Measurements from ENCODE around the gene ZNF577.
"Not testable (repeated sequence)": the region's sequence is repeated elsewhere in the genome, so short reads cannot be mapped to it uniquely, and the experiment has no call there.

Gene ZNF577

DNA sequence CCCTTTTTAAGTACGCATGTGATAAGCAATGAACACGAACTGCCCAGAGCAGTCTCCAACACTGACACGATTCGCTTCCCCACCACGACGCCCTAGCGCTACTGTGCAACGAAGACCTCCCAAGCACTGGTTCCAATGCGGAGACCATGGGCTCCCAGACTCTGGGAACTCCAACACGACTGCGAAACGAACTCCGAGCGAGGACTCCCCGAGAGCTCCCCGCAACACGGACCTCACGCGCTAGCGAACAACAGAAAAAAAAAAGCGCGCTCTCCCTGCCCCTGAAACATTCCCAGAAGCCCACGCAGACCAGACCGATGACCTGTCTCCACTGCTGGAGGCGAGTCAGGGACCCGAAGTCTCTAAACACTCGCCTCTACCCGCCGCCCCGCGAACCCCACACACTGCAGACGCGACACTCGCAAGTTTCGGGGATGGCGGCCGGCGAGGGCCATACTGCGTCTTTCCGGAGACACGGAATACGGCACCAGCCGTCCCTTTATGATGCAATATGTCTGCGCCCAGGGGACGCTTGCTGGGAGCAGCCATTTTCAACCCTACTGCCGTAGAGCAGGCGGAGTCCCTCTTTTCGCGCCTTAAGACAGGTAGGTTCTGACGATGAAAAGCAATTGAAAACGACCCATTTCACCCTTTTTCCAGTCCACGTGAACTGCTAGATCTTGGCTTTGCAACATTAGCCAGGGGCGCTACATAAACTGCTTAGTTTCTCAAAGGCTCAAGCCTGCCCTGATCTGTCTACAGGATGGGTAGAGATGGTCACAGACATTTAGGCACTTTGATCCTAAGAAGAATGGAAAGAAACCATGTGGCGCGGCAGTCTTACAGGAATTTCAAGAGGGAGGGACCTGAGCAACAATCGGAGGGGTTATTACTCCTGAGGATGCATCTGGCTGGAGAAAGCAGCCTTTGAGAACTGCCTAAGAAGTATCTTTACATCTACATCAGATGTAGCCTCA lies at the start of gene ZNF577:
TSS of gene ZNF577 (minus strand) at position 430 of the 977 bp plus-strand sequence. CDS start 7,569 bp downstream, outside the sequence.
- H3K27ac ChIP-seq (ENCODE audit: low read depth, low read length), result peak within 1 kb of the TSS; percentile 67
- H3K4me1 ChIP-seq (ENCODE audit: insufficient read depth, low read length), result peaks cover 8% of the 10 kb centered on the region
- peak within 1 kb of the TSS; percentile 68 to 80 for H3K4me3 ChIP-seq (ENCODE audit: low read depth in 1 of 2, low read length in 2 of 2)
- peak within 1 kb of the TSS; percentile 79 for H3K9ac ChIP-seq (ENCODE audit: low read length)
- H3K36me3 ChIP-seq (ENCODE audit: insufficient read depth, low read length), result peaks cover 23% of the 10 kb centered on the region
- peaks cover 34% of the 10 kb centered on the region for H3K9me3 ChIP-seq (ENCODE audit: low read length)
- H3K27me3 ChIP-seq (ENCODE audit: control insufficient read depth in 1 of 2, insufficient read depth in 2 of 2, low read length in 2 of 2), result no peaks in the 10 kb centered on the region

DNA sequence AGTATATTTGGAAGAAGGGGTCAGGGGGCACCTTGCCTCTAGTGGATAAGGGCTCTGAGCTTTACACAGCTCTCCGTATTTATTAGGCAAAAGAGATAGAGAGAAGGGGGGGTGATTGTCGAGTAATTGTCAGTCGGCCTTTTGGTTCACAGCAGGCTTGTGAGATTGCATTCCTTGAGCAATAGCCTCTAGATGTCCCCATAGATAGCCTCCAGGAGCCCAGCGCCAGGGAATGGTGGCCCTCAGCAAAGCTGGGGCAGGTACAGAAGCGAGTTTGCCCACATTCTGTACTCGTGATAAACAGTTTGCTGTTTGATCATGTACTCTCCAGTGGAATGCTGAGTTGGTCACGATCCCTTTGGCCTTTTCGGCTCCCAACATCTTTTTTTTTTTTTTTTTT lies 44.2 kb upstream of the ZNF577 start:
- Histone ChIP-seq H3K9me3 (ENCODE audit: low read length) (peaks cover 25% of the 10 kb centered on the region), H3K27me3 (ENCODE audit: control insufficient read depth in 1 of 2, insufficient read depth in 2 of 2, low read length in 2 of 2) (no peaks in the 10 kb centered on the region), H3K27ac (ENCODE audit: low read depth, low read length) (no peak overlapping the region), H3K4me3 (ENCODE audit: low read depth in 1 of 2, low read length in 2 of 2) (no peak overlapping the region), H3K4me1 (ENCODE audit: insufficient read depth, low read length) (peaks cover 10% of the 10 kb centered on the region), H3K9ac (ENCODE audit: low read length) (no peak overlapping the region), H3K36me3 (ENCODE audit: insufficient read depth, low read length) (peaks cover 37% of the 10 kb centered on the region)

DNA sequence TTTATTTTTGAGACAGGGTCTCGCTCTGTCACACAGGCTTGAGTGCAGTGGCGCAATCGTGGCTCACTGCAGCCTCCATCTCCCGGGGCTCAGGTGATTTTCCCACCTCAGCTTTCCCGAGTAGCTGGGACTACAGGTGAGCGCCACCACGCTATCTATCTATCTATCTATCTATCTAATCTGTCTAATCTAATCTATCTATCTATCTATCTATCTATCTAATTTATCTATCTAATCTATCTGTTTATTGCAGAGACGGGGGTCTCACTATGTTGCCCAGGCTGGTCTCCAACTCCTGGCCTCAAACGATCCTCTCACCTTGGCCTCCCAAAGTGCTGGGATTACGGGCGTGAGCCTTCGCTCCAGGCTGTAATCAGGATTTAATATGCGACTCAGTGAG lies 40.1 kb upstream of the ZNF577 start:
- Histone ChIP-seq H3K36me3 (ENCODE audit: insufficient read depth, low read length) (peaks cover 12% of the 10 kb centered on the region), H3K4me1 (ENCODE audit: insufficient read depth, low read length) (peaks cover 10% of the 10 kb centered on the region), H3K27ac (ENCODE audit: low read depth, low read length) (peak overlapping the region; percentile 82), H3K4me3 (ENCODE audit: low read depth in 1 of 2, low read length in 2 of 2) (peak overlapping the region; percentile 89 to 92), H3K9ac (ENCODE audit: low read length) (peak overlapping the region; percentile 86), H3K9me3 (ENCODE audit: low read length) (peaks cover 8% of the 10 kb centered on the region), H3K27me3 (ENCODE audit: control insufficient read depth in 1 of 2, insufficient read depth in 2 of 2, low read length in 2 of 2) (no peaks in the 10 kb centered on the region)

DNA sequence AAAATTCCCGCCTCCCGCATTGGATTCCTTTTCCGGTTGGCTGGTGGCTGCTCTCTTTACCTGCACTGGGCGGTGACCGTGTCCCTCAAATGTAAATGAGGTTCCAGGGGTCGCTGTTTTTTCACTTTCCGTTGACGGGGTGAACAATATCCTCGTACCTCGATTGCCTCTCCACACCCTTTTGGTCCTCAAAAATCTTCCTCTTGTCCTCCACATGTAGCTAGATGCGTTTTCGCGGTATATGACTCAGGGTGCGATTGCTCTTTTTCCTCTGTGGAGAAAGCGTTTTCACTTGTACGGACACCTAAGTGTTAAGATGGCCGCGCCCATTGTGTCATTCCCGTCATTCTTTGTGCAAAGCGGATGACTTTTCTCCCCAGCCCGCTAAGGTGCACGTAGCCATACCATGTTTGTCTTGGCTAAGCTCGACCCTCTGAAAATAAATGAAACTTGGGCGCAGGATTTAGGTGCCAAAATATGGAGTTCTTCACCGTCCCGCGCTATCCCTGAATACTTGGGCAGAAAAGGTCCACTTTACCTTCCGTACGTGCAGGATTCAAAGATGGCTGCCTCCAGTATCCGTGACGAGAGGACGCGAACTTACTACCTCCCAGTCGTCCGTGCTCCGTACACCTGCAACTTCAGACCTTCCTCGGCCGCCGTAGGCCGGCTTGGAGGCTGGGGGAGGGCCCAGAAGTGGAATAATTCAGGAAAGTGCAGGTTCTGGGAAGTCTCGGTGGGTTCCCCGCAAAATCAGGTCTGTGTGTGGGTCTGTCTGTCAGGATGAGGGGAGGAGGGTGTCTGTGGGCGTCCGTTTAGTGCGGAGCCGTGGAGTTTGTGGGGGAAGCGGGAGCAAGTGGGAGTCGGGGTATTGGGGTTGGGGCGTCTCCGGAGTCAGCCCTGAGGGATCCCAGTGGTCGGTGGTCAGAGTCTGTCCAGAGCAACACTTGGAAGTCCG lies 39.3 kb upstream of the ZNF577 start, which contains the start of gene ZNF613:
TSS of gene ZNF613 (plus strand) at position 689 of the 958 bp plus-strand sequence. CDS start 8,749 bp downstream, outside the sequence.
- no peaks in the 10 kb centered on the region for H3K27me3 ChIP-seq (ENCODE audit: control insufficient read depth in 1 of 2, insufficient read depth in 2 of 2, low read length in 2 of 2)
- H3K9me3 ChIP-seq (ENCODE audit: low read length), result peaks cover 11% of the 10 kb centered on the region
- H3K9ac ChIP-seq (ENCODE audit: low read length), result peak within 1 kb of the TSS; percentile 86
- peaks cover 10% of the 10 kb centered on the region for H3K4me1 ChIP-seq (ENCODE audit: insufficient read depth, low read length)
- H3K27ac ChIP-seq (ENCODE audit: low read depth, low read length), result peak within 1 kb of the TSS; percentile 82
- peaks cover 7% of the 10 kb centered on the region for H3K36me3 ChIP-seq (ENCODE audit: insufficient read depth, low read length)
- H3K4me3 ChIP-seq (ENCODE audit: low read depth in 1 of 2, low read length in 2 of 2), result peak within 1 kb of the TSS; percentile 89 to 92

DNA sequence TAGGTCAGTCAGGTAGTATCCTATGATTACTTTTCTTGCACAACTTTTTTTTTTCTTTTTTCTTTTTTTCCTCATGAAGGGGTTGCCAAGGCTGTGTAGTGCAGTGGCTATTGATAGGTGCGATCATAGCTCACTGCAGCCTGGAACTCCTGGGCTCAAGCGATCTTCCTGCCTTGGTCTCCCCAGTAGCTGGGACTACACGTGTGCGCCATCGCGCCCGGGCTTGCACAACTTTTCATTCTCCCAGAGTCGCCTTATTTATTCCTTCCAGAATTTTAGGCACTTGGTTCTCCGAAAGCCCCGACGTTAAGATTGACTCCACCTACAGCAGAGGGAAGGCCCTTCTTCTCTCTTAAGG lies 38.7 kb upstream of the ZNF577 start:
- Histone ChIP-seq H3K9ac (ENCODE audit: low read length) (no peak overlapping the region), H3K36me3 (ENCODE audit: insufficient read depth, low read length) (peaks cover under 1% of the 10 kb centered on the region), H3K4me1 (ENCODE audit: insufficient read depth, low read length) (peaks cover 10% of the 10 kb centered on the region), H3K9me3 (ENCODE audit: low read length) (peaks cover 18% of the 10 kb centered on the region), H3K4me3 (ENCODE audit: low read depth in 1 of 2, low read length in 2 of 2) (peak overlapping the region; percentile 89 to 92), H3K27me3 (ENCODE audit: control insufficient read depth in 1 of 2, insufficient read depth in 2 of 2, low read length in 2 of 2) (no peaks in the 10 kb centered on the region), H3K27ac (ENCODE audit: low read depth, low read length) (peak overlapping the region; percentile 82)

DNA sequence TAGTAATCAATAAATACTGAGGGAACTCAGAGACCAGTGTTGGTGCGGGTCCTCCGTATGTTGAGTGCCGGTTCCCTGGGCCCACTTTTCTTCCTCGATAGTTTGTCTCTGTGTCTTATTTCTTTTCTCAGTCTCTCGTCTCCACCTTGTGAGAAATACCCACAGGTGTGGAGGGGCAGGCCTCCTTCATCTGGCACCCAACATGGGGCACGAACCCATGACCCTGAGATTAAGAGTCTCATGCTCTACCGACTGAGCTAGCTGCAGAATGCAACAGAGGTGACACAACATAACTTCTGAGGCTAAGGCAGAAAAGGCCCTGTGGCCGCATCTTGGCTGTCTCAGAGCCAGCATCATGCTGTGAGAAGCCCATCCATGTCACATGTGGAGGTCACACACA lies 34.2 kb upstream of the ZNF577 start:
- no peaks in the 10 kb centered on the region for H3K4me1 ChIP-seq (ENCODE audit: insufficient read depth, low read length)
- H3K9ac ChIP-seq (ENCODE audit: low read length), result no peak overlapping the region
- H3K9me3 ChIP-seq (ENCODE audit: low read length), result peaks cover 35% of the 10 kb centered on the region
- no peak overlapping the region for H3K27ac ChIP-seq (ENCODE audit: low read depth, low read length)
- peak overlapping the region in 1 of 2 donors; percentile 40 for H3K4me3 ChIP-seq (ENCODE audit: low read depth in 1 of 2, low read length in 2 of 2)
- no peaks in the 10 kb centered on the region for H3K27me3 ChIP-seq (ENCODE audit: control insufficient read depth in 1 of 2, insufficient read depth in 2 of 2, low read length in 2 of 2)
- no peaks in the 10 kb centered on the region for H3K36me3 ChIP-seq (ENCODE audit: insufficient read depth, low read length)

DNA sequence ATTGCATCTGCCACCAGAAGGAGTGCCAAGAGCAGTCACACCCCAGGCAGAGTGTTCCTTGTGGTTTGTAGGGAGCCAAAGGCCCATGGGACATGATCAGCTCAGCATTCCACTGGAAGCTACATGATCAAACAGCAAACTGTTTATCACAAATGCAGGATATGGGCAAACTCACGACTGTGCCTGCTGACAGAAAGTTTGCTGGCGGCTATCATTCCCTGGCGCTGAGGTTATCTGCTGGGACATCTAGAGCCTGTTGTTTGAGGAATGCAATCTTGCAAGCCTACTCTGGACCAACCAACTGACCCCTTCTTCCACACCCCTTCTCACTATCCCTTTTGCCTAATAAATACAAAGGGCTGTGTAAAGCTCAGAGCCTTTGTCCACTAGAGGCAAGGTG lies 31.9 kb upstream of the ZNF577 start:
- Histone ChIP-seq H3K9me3 (ENCODE audit: low read length) (peaks cover 55% of the 10 kb centered on the region), H3K27me3 (ENCODE audit: control insufficient read depth in 1 of 2, insufficient read depth in 2 of 2, low read length in 2 of 2) (no peaks in the 10 kb centered on the region), H3K4me1 (ENCODE audit: insufficient read depth, low read length) (no peaks in the 10 kb centered on the region), H3K36me3 (ENCODE audit: insufficient read depth, low read length) (no peaks in the 10 kb centered on the region), H3K9ac (ENCODE audit: low read length) (no peak overlapping the region), H3K27ac (ENCODE audit: low read depth, low read length) (no peak overlapping the region), H3K4me3 (ENCODE audit: low read depth in 1 of 2, low read length in 2 of 2) (no peak overlapping the region)

DNA sequence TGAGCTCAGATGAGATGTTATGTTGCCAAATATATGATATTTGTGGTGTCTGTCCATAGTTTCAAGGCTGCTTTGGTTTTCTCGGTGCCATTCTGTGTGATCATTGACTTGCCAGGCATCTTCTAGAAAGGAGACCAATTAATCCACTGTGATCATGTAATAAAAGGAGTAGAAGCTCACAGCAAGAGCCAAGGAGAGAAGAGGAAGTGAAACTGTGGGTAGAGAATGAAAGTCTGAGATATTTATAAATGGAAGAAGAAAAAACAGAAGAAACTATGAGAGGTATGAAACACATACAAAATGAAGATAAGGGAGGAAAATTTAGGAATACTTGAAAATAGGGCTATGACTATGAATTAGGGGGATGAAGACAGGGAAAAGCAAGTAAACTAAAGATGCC lies 28.4 kb upstream of the ZNF577 start:
- H3K27me3 ChIP-seq (ENCODE audit: control insufficient read depth in 1 of 2, insufficient read depth in 2 of 2, low read length in 2 of 2), result no peaks in the 10 kb centered on the region
- H3K4me3 ChIP-seq (ENCODE audit: low read depth in 1 of 2, low read length in 2 of 2), result no peak overlapping the region
- no peaks in the 10 kb centered on the region for H3K4me1 ChIP-seq (ENCODE audit: insufficient read depth, low read length)
- no peak overlapping the region for H3K27ac ChIP-seq (ENCODE audit: low read depth, low read length)
- H3K36me3 ChIP-seq (ENCODE audit: insufficient read depth, low read length), result no peaks in the 10 kb centered on the region
- H3K9me3 ChIP-seq (ENCODE audit: low read length), result peaks cover 38% of the 10 kb centered on the region
- no peak overlapping the region for H3K9ac ChIP-seq (ENCODE audit: low read length)

DNA sequence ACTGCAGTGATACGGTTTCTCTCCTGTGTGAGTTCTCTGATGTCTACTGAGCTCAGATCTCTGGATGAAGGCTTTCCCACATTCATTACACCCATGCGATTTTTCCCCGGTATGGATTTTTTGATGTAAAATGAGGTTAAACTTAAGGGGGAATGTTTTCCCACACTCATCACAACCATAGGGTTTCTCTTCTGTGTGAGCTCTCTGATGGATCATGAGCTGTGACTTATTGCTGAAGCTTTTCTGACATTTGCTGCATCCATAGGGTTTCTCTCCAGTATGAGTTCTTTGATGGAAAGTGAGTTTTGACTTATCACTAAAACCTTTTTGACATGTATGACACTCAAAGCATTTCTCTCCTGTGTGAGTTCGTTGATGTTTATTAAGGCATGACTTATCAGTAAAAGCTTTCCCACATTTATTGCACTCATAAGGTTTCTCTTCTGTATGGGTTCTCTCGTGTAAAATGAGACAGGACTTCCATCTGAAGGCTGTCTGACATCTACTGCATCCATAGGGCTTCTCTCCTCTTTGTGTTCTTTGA lies 27.6 kb upstream of the ZNF577 start:
- H3K27me3 ChIP-seq (ENCODE audit: control insufficient read depth in 1 of 2, insufficient read depth in 2 of 2, low read length in 2 of 2), result no peaks in the 10 kb centered on the region
- H3K4me1 ChIP-seq (ENCODE audit: insufficient read depth, low read length), result no peaks in the 10 kb centered on the region
- H3K27ac ChIP-seq (ENCODE audit: low read depth, low read length), result no peak overlapping the region
- H3K36me3 ChIP-seq (ENCODE audit: insufficient read depth, low read length), result no peaks in the 10 kb centered on the region
- no peak overlapping the region for H3K4me3 ChIP-seq (ENCODE audit: low read depth in 1 of 2, low read length in 2 of 2)
- H3K9ac ChIP-seq (ENCODE audit: low read length), result no peak overlapping the region
- H3K9me3 ChIP-seq (ENCODE audit: low read length), result peaks cover 33% of the 10 kb centered on the region

DNA sequence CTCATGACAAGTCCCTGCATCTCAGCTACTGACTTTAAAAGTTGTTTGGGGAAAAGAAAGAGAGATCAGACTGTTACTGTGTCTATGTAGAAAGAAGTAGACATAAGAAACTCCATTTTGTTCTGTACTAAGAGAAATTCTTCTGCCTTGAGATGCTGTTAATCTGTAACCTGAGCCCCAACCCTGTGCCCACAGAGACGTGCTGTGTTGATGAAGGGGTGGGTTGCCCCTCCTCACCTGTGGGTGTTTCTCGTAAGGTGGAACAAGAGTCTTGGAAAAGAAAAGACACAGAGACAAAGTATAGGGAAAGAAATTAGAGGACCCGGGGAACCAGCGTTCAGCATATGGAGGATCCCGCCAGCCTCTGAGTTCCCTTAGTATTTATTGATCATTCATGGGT lies 20.2 kb upstream of the ZNF577 start:
- H3K36me3 ChIP-seq (ENCODE audit: insufficient read depth, low read length); H3K27me3 ChIP-seq (ENCODE audit: control insufficient read depth in 1 of 2, insufficient read depth in 2 of 2, low read length in 2 of 2); H3K4me3 ChIP-seq (ENCODE audit: low read depth in 1 of 2, low read length in 2 of 2); H3K9ac ChIP-seq (ENCODE audit: low read length); H3K9me3 ChIP-seq (ENCODE audit: low read length); H3K27ac ChIP-seq (ENCODE audit: low read depth, low read length): not testable (repeated sequence)
- H3K4me1 ChIP-seq (ENCODE audit: insufficient read depth, low read length), result peaks cover 10% of the 10 kb centered on the region

DNA sequence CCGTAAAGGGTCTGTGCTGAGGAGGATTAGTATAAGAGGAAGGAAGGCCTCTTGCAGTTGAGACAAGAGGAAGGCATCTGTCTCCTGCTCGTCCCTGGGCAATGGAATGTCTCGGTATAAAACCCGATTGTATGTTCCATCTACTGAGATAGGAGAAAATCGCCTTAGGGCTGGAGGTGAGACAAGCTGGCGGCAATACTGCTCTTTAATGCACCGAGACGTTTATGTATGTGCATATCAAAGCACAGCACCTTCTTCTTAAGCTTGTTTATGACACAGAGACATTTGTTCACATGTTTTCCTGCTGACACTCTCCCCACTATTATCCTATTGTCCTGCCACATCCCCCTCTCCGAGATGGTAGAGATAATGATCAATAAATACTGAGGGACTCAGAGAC lies 18.4 kb upstream of the ZNF577 start:
- peaks cover 12% of the 10 kb centered on the region for H3K4me1 ChIP-seq (ENCODE audit: insufficient read depth, low read length)
- H3K27me3 ChIP-seq (ENCODE audit: control insufficient read depth in 1 of 2, insufficient read depth in 2 of 2, low read length in 2 of 2); H3K9me3 ChIP-seq (ENCODE audit: low read length); H3K27ac ChIP-seq (ENCODE audit: low read depth, low read length); H3K4me3 ChIP-seq (ENCODE audit: low read depth in 1 of 2, low read length in 2 of 2); H3K9ac ChIP-seq (ENCODE audit: low read length); H3K36me3 ChIP-seq (ENCODE audit: insufficient read depth, low read length): not testable (repeated sequence)
